Measurements from ENCODE around the gene PDE3A.
"Not testable (repeated sequence)": the region's sequence is repeated elsewhere in the genome, so short reads cannot be mapped to it uniquely, and the experiment has no call there.

Gene PDE3A

DNA sequence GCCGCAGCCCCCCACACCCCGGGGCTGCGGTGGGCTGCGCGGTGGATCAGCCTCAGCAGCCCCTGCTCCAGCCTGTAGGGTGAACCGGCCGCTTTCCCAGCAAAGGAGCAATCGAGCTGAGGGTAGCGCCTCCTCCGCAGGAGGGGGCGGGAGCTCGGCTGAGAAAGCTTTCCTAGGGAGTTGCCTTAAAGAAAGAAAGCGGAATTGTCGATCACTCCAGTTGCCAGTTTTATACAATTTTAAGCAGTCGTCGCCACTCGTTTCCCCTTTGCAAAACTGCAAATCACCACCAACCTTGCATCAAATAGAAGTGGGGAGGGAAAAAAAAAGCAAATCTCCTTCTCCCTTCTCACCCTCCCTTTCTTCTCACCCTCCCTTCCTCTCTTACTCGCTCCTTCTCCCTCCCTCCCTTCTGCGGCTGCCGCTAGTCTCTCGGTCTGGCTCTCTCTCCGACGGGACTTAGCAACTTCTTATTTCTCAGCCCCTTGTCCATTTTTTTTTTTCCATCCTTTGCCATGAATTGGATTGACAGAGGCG is at the start of gene PDE3A:
Gene PDE3A (plus strand): TSS at position 424 of the 537 bp plus-strand sequence. CDS start 748 bp downstream, outside the sequence.
- no peak for DNase-seq (ENCODE audit: low read depth in 2 of 3, low spot score in 2 of 3)

DNA sequence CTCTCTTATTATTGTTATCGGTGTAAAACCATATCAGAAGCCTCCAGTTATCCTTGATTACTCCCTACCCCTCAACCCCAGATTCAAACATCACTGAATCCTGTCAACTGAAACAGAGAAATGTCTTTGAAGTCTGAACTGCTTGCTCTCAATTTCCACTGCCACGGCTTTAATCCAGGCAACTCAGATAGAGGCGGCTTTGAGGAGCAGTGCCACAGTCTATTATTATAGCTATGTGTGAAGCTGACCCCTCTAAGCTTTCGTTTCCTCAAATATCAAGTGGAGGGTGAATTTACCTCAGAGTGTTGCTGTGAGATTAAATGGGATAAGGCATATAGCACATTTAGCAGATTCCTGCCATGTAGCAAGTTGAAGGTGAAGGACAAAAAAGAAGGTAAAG is 49.0 kb upstream of the PDE3A start:
- DNase-seq (ENCODE audit: low read depth in 2 of 3, low spot score in 2 of 3), result no peak

DNA sequence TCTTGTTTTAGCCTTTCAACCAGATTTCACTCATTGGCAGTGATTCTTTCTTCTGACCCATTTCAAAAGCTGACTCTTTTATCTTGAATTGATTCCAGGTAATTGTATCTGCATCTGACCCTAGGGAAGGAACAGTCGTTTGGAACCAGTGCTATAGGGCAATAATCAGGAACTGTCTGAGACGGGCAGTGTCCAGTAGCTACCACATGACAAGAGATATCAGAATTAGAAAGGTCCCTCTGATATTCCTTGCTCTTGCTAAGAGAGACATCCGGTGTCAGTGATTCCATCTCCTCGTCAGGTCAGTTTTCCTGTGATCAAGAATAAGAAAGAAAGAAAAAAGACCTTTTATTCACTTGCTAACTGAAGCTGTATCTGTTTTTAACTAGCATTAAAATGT is 47.8 kb upstream of the PDE3A start:
- DNase-seq (ENCODE audit: low read depth in 2 of 3, low spot score in 2 of 3), result no peak

DNA sequence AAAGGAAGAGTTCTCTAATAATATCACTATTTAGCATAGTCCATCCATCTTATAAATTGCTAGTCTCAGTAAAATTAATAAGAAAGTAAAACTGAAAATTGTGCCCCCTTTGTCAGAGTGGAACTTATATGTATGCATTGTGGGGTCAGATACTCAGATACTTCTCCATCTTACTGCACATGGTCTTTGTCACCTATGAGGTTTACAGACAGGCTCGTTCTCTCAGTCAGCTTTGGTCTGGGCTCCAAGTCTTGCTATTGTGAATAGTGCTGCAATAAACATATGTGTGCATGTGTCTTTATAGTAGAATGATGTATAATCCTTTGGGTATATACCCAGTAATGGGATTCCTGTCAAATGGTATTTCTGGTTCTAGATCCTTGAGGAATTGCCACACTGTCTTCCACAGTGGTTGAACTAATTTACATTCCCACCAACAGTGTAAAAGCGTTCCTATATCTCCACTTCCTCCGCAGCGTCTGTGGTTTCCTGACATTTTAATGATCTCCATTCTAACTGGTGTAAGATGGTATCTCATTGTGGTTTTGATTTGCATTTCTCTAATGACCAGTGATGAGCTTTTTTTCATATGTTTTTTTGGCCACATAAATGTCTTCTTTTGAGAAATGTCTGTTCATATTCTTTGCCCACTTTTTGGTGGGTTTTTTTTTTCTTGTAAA is 37.4 kb upstream of the PDE3A start:
- DNase-seq (ENCODE audit: low read depth in 2 of 3, low spot score in 2 of 3), result not testable (repeated sequence)

DNA sequence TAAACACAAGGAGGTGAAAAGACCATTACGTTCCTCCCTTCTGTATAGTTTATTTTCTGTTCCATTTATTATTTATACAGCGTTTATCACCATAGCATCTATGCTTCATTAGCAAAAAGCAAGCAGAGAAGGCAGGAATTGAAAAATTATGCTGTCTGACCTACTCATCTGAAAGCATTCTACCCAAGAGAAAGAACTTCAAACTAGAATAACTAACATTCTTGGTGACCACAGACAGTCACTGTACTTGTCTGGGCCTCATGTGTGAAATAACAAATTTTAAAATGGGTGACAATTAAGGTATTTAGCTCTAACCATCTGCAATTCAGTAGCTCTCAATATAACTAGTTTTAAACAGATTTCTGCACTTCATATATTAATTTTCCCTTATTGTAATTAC is 29.3 kb upstream of the PDE3A start:
- no peak for DNase-seq (ENCODE audit: low read depth in 2 of 3, low spot score in 2 of 3)

DNA sequence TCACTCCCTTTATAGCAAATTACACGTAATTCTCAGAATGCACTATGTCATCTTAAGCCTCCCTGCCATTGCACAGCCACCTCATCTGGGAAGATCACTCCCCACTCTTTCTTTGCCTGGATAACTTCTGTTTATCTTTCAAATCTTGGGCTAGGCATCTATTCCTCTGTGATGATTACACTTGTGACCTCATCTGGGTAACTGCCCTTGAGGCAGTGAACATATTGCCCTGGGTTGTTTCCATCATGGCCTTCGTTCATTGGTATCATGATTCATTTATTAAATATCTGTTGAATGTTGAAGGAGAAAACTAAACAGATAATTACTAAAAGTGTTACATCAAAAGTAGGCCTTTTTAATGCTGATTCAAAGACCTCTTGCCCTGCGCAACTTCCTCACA is 26.2 kb upstream of the PDE3A start:
- DNase-seq (ENCODE audit: low read depth in 2 of 3, low spot score in 2 of 3), result no peak

DNA sequence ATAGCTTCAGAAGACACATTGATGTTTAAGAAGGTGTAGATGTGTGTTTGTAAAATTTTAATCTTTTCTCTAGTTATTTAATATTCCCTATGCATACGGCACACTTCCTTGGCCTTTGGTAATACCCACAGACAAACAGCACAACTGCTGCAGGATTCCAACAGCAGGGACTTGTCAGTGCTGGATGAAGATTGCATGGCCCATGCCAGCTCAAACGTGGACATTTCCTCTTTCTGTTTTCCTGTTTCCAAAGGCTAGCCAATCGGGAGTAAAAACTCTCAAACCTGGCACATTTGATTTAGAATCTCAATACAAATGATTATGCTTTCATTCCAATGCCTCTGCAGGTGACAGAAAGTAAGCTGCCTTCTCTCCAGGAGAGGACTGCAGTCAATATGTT is 22.5 kb upstream of the PDE3A start:
- DNase-seq (ENCODE audit: low read depth in 2 of 3, low spot score in 2 of 3), result no peak

DNA sequence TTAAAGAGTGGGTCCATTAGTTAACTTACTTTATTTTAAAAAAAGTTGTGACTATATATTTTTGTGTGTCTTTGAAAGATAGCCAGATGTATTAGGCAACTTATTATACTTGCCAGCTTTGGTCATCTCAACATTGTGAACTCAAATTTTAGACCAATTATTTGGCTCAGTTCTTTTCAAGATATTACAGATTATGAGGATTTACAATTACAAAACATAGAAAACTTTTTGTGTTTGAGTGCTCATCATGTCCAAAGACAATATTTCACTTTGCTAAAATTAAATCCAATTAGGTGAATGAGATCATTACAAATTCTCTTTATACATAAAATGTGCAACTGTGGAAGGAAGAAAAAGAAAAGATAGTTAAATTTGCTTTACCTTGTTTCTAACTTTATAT is 18.3 kb upstream of the PDE3A start:
- DNase-seq (ENCODE audit: low read depth in 2 of 3, low spot score in 2 of 3), result no peak

DNA sequence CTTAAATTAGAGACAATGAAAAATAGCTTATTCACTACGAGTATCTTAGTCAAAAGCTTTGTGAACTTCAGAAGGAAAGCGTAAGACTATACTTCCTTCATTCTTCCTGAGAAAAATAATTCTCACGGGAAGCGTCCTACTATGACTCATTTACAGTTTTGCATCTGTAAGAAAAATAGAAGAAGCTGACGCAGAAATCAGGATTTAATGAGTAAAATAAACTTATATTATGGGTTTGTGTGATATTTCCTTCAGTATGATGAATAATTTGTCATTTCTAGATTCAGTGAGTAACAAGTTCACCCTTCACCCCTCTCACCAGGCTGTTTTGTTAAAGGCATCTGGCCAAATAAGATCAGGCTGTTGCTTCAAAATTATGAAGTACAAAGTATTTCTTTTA is 17.8 kb upstream of the PDE3A start:
- no peak for DNase-seq (ENCODE audit: low read depth in 2 of 3, low spot score in 2 of 3)

DNA sequence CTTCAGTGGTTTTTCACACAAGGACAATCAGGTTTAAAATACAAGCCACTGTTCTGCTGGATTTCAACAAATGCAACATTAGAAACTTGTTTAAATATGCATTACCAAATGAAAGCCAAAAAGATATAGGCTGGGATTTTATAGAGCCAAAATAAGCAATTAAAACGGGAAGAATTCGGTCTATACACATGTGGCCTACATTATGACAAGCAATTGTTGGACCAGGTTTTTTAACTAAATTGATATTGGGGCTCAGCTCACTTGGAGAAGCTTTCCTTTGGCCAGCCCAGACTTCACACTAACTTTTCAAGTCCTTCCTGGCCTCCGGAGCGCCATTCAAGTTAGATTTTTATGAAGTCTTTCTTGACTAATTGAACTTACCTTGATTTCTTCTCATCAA is 16.9 kb upstream of the PDE3A start:
- no peak for DNase-seq (ENCODE audit: low read depth in 2 of 3, low spot score in 2 of 3)

DNA sequence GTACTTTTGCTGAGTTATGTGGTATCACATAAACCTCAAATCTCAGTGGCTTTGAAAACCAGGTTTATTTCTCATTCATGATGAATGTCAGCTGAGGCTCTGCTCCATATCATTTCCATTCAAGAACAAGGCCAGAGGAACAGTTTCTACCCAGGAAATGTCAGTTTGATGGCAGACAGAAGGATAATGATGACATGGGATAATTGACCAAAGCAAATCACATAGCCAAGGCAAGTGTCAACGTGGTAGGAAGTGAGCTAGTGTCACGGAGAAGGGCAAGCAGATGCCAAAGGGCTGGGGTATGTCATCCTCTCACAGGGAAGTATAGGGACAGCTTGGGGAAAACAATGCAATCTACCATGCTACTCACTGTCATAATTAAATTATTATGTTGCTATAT is 12.3 kb upstream of the PDE3A start:
- DNase-seq (ENCODE audit: low read depth in 2 of 3, low spot score in 2 of 3), result no peak

DNA sequence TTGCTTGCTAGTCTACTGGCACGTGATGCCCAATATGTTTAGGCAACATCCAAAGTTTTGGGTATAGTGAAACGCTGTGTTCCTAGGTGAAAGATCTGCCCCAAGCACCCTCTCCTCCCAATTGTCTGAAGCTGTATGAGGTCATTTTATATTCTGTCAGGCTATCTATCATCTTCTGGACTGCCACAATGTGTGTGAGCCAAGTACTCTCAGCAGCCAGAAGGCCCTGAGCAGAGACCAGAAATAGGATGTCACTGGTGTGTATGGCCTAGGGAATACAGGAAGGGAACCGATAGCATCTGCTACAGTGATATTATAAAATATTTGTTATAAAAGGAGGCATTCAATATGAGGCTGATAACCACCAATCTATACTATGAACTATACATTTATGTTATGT is 7.9 kb upstream of the PDE3A start:
- no peak for DNase-seq (ENCODE audit: low read depth in 2 of 3, low spot score in 2 of 3)

DNA sequence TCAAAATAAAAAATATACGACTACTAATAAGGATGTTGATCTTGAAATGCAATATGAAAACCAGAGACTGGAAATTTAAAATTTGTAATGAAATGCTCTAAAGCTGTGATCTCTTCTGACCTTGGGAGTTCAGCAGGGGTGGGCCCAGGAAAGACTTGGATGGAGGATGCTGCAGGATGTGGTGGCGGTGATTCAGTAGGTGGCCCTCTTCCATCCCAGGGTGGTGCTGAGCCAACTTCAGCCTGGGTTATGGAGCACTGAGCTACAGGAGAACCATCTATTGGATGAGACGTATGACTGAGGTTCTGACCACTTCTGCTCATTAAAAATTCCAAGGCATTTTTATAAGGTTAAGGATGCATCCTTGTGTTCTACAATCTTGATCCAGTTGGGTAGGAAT is 6.9 kb upstream of the PDE3A start:
- no peak for DNase-seq (ENCODE audit: low read depth in 2 of 3, low spot score in 2 of 3)

DNA sequence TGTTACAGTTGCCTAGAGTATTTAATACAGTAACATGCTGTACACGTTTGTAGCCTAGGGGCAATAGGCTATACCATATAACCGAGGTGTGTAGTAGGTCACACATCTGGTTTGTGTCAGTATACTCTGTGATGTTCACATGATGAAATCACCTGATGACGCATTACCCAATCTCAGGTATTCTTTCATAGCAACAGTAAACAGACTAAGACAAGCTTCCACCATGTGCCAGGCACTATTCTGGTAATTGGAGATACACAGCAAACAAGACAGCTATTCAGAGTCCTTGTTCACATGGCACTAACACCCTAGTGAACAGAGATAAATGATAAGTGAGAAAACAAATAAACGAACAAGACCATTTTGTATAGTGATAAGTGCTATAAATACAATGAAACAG is 3.8 kb upstream of the PDE3A start:
- DNase-seq (ENCODE audit: low read depth in 2 of 3, low spot score in 2 of 3), result no peak

DNA sequence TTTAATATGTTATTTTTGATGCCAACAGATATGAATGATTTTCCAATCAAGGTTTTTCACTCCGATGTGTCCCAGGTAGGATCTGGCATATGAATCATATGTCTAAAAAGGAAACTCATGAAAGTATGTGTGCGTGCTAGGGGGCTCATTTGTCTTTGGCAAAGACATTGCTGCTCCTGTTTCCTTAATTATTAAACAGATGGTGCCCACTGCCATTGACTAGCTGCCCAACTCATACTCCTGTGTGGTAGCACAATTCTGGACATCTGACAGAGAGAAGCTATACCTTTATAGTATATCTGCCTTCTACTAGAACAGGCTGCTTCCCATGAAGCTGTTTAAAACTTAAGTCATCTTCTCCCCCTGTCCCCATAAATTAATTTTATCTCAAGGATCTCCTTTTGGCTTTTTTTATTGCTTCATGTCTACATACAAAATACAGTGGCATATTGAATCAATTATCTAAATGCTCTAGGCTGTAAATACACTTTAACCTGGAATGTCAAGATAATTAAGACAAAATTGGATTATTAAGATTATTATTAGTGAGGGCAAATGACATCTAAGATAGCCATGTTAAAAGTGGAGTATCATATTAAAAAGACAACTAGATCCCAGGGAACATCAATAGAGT is 1.4 kb upstream of the PDE3A start:
- no peak for DNase-seq (ENCODE audit: low read depth in 2 of 3, low spot score in 2 of 3)

DNA sequence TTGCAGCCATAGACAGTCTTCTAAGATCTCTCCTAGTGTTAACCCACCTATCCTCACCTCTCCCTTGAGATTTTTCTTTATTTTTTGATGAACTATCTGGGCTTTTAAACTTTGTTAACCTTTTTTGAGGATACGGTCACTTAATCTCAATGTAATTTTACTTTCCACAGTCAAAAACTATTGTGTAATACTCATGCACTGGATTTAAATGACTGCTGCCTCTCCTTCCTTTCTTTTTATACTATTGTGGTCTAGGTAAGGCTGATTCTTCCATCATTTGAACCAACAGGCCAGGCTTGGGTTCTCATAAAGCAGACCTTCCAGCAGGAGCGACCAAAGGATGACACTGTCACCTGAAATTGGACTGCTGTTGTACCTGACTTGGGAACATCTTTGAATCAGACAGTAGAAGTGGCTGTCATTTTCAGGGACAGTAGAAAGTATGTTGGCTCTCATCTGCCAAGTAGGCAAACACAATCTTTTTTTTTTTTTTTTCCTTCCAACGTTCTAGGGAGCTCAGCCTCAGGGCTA is 689 bp upstream of the PDE3A start:
- DNase-seq (ENCODE audit: low read depth in 2 of 3, low spot score in 2 of 3), result no peak

DNA sequence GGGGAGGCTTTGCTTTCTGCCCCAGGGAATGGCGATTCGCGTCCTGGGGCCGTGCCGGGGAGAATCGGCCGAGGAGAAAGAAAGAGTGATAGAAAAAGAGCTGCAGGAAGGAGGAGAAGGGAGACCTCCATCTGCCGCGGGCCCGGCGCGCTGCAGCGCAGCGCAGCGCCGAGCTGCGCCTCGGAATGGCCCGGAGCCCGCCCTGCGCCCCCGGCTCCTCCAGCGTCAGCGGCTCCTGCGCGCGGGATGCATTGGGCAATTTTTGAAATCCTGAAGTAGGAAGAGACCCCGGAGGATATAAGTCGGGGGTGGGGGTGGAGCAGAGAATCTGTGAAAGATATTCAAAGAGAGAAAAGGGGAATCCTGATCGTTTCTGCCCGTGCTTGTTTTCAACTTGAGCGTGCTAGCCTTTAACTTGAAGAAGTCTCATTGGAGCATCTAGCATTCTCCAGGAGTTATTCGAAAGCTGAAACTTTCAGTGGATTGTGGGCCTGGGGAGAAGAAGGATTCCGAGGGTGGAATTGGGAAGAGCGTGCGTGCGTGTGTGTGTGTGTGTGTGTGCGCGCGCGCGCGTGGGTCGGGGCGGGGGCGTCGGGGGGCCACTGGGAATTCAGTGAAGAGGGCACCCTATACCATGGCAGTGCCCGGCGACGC is 441 bp downstream of the PDE3A start:
- no peak for DNase-seq (ENCODE audit: low read depth in 2 of 3, low spot score in 2 of 3)

DNA sequence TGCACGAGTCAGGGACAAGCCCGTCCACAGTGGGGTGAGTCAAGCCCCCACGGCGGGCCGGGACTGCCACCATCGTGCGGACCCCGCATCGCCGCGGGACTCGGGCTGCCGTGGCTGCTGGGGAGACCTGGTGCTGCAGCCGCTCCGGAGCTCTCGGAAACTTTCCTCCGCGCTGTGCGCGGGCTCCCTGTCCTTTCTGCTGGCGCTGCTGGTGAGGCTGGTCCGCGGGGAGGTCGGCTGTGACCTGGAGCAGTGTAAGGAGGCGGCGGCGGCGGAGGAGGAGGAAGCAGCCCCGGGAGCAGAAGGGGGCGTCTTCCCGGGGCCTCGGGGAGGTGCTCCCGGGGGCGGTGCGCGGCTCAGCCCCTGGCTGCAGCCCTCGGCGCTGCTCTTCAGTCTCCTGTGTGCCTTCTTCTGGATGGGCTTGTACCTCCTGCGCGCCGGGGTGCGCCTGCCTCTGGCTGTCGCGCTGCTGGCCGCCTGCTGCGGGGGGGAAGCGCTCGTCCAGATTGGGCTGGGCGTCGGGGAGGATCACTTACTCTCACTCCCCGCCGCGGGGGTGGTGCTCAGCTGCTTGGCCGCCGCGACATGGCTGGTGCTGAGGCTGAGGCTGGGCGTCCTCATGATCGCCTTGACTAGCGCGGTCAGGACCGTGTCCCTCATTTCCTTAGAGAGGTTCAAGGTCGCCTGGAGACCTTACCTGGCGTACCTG is 1.1 kb downstream of the PDE3A start:
- no peak for DNase-seq (ENCODE audit: low read depth in 2 of 3, low spot score in 2 of 3)

DNA sequence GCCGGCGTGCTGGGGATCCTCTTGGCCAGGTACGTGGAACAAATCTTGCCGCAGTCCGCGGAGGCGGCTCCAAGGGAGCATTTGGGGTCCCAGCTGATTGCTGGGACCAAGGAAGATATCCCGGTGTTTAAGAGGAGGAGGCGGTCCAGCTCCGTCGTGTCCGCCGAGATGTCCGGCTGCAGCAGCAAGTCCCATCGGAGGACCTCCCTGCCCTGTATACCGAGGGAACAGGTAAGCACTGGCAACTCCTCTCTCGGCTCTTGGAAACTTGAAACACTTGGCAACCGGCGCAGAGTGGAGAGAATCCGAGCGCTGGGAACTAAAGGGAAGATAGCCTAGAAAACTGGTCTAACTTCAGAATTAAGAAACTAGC is 1.7 kb downstream of the PDE3A start:
- DNase-seq (ENCODE audit: low read depth in 2 of 3, low spot score in 2 of 3), result no peak

DNA sequence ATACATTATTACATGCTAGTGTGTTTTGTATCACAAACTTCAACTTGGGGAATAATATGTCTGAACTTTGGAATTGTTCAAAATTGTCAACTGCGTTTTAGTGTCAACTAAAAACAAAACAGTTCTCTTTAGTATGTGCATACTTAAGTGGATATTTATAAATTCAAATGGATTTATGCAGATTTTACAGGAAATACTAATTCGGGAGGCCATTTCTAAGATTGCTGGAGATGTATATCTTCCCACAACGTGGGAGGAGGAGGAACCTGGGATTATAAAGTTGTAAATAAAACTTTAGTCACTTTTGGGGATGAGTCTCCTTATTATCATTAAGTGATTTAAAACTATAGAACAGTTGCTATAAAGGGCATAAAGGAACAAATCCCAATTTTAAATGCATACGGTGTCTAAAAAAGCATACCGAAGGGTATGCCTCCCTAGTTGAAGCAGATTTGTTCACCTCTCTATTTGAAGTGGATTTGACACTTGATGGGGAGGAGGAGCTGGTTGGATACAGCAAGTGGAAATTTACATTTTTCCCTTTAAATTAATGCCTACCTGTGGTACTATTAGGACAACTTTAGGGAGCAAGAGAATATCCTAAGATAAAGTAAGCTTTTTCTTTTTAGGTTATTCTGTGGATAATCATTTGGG is 2.7 kb downstream of the PDE3A start:
- no peak for DNase-seq (ENCODE audit: low read depth in 2 of 3, low spot score in 2 of 3)

Measured in activated CD8-positive, alpha-beta memory T cell treated with anti-CD3 and anti-CD28 coated beads for 48 hours (primary cell).